HCT116 (cell line): ENCODE measurements around the gene ZNF579. TPM values are rescaled to one million over a fixed set of nuclear protein-coding genes. Genes with fewer than 3 reads are reported as not detected.

Experiments
- ATAC-seq: fragments of 200-7000 bp; cut with Tn5 transposase; 2 replicates; pipeline ENCODE4 v1.9.1; 2020; ENCODE audit warnings: mild to moderate bottlenecking, moderate library complexity
- BruUV-seq: library from RNA; stranded (reverse); fragments of 400-500 nt; replicated peaks from 2 replicates; lab custom pipeline; 2021; lab: Mats Ljungman, UMichigan
- CTCF ChIA-PET: fragments of 300-600 bp; sonication (Branson Sonifier 250); formaldehyde crosslinking; loops from one replicate; lab custom pipeline; 2021; ENCODE audit warnings: antibody characterized with exemption; lab: Charles Lee
- POLR2A ChIA-PET: fragments of 300-600, 350-600 bp; sonication (Branson Sonifier 250); formaldehyde crosslinking; loops from one replicate; lab custom pipeline; 2021; ENCODE audit warnings: antibody characterized with exemption; lab: Charles Lee
- RAD21 ChIA-PET, 2 experiments: fragments of 300-600 bp; sonication (Branson Sonifier 250); formaldehyde crosslinking; loops; one replicate each; lab custom pipeline; 2023; ENCODE audit warnings: low total read pairs in 2 of 2; ENCODE audit not compliant: uncharacterized antibody in 2 of 2, unreplicated experiment in 2 of 2, low non-redundant PET in 1 of 2; lab: Charles Lee
- DNase-seq: peaks from one replicate; pipeline ENCODE4 v3.0.0-alpha.2; 2010; ENCODE audit warnings: low read depth, low spot score
- H2AFZ ChIP-seq: fragments of 200-600 bp; shearing (Covaris generic), sonication (generic); 2 replicates; pipeline ENCODE4 v1.6.1; 2017; ENCODE audit warnings: low read depth, mixed run types, mixed read lengths, antibody characterized with exemption, low read length; ENCODE audit not compliant: poor library complexity, severe bottlenecking
- H3K27ac ChIP-seq: 2 replicates; pipeline ENCODE4 v1.5.1; 2012; ENCODE audit warnings: low read depth, low read length
- H3K27me3 ChIP-seq: fragments of 200-600 bp; sonication (generic); 2 replicates; pipeline ENCODE4 v1.6.1; 2016; ENCODE audit warnings: mixed run types, low read length, mixed read lengths; ENCODE audit not compliant: insufficient read depth
- H3K36me3 ChIP-seq, 2 experiments: fragments of 200-500 bp in 1 of 2; fragments of 200-600 bp in 1 of 2; sonication (Bioruptor generic) in 1 of 2; sonication (generic) in 1 of 2; 2 replicates each; pipeline versions ENCODE4 v1.5.1 to v1.6.1; 2014 to 2016; ENCODE audit warnings: low read length in 2 of 2, inconsistent platforms in 1 of 2, mixed read lengths in 1 of 2, mixed run types in 1 of 2; ENCODE audit not compliant: insufficient read depth in 2 of 2, control insufficient read depth in 1 of 2
- H3K4me1 ChIP-seq, 2 experiments: fragments of 200-600 bp in 1 of 2; sonication (generic) in 1 of 2; 2 replicates each; pipeline versions ENCODE4 v1.5.1 to v1.6.1; 2012 to 2017; ENCODE audit warnings: low read length in 2 of 2, inconsistent platforms in 1 of 2, mild to moderate bottlenecking in 1 of 2, mixed read lengths in 1 of 2, mixed run types in 1 of 2, moderate library complexity in 1 of 2; ENCODE audit not compliant: insufficient read depth in 2 of 2, control insufficient read depth in 1 of 2
- H3K4me2 ChIP-seq: fragments of 200-600 bp; sonication (generic); 2 replicates; pipeline ENCODE4 v1.6.1; 2017; ENCODE audit warnings: mixed run types, low read length, mixed read lengths
- H3K4me3 ChIP-seq, 2 experiments: fragments of 200-600 bp in 1 of 2; sonication (generic) in 1 of 2; replicated peaks in 1 of 2; 2 replicates each; pipeline ENCODE4 v1.5.1; 2011 to 2016; ENCODE audit warnings: low read length in 2 of 2, control low read depth in 1 of 2, low read depth in 1 of 2, mild to moderate bottlenecking in 1 of 2, mixed read lengths in 1 of 2, mixed run types in 1 of 2
- H3K79me2 ChIP-seq: fragments of 200-600 bp; sonication (generic); 2 replicates; pipeline ENCODE4 v1.6.1; 2017; ENCODE audit warnings: mild to moderate bottlenecking, mixed run types, low read length, moderate library complexity, mixed read lengths; ENCODE audit not compliant: insufficient read depth
- H3K9ac ChIP-seq: fragments of 200-600 bp; sonication (generic); 2 replicates; pipeline ENCODE4 v1.6.1; 2016; ENCODE audit warnings: low read length, mixed read lengths
- H3K9me2 ChIP-seq: fragments of 200-600 bp; sonication (generic), shearing (Covaris generic); 2 replicates; pipeline ENCODE4 v1.6.1; 2017; ENCODE audit warnings: mixed run types, mild to moderate bottlenecking, moderate library complexity; ENCODE audit not compliant: insufficient read depth
- H3K9me3 ChIP-seq, 2 experiments: fragments of 200-500 bp in 1 of 2; fragments of 200-600 bp in 1 of 2; sonication (Bioruptor generic) in 1 of 2; sonication (generic) in 1 of 2; 2 replicates each; pipeline ENCODE4 v1.6.1; 2014 to 2017; ENCODE audit warnings: low read length in 2 of 2, mixed read lengths in 2 of 2, inconsistent platforms in 1 of 2, low read depth in 1 of 2, mild to moderate bottlenecking in 1 of 2, mixed run types in 1 of 2, moderate library complexity in 1 of 2; ENCODE audit not compliant: control insufficient read depth in 1 of 2, insufficient read depth in 1 of 2
- H4K20me1 ChIP-seq: fragments of 200-600 bp; sonication (generic), shearing (Covaris generic); 2 replicates; pipeline ENCODE4 v1.6.1; 2017; ENCODE audit warnings: mixed run types, mild to moderate bottlenecking, moderate library complexity; ENCODE audit not compliant: insufficient read depth
- MAX ChIP-seq: IDR thresholded peaks from 2 replicates; pipeline ENCODE4 v1.6.1; 2012
- RAD21 ChIP-seq: IDR thresholded peaks from 2 replicates; pipeline ENCODE4 v1.6.1; 2012; ENCODE audit warnings: low read depth, mild to moderate bottlenecking
- YY1 ChIP-seq: IDR thresholded peaks from 2 replicates; pipeline ENCODE4 v1.6.1; 2011; ENCODE audit warnings: low read length, low read depth, moderate library complexity, mild to moderate bottlenecking; ENCODE audit not compliant: insufficient replicate concordance; ENCODE audit errors: extremely low read depth
- intact Hi-C: fragments of 100-400 bp; cut with micrococcal nuclease; formaldehyde crosslinking; loops from 2 replicates; pipeline ENCODE4 v1.10.0; 2022
- total RNA-seq: library from RNA; stranded (reverse); gene quantifications from one replicate; pipeline ENCODE4 v1.2.1, GENCODE V29; 2021; ENCODE audit not compliant: unreplicated experiment
- TF ChIP-seq, protein P1 (sequence below): IDR thresholded peaks from 2 replicates; pipeline ENCODE4 v1.6.1; 2012; ENCODE audit warnings: low read depth

The ZNF579 gene
- total RNA-seq, 1 experiment from 2014 or later = 24.1 TPM

- H3K4me3 ChIP-seq = peak overlapping the region; percentile 92 to 94
- H3K27ac ChIP-seq = peak overlapping the region; percentile 40
- no peaks in the 10 kb centered on the region; a peak in 2 of 4 replicates for H3K36me3 ChIP-seq
- TF ChIP-seq MAX (no peak), RAD21 (no peak), YY1 (no peak)
- TF ChIP-seq, protein P1, sequence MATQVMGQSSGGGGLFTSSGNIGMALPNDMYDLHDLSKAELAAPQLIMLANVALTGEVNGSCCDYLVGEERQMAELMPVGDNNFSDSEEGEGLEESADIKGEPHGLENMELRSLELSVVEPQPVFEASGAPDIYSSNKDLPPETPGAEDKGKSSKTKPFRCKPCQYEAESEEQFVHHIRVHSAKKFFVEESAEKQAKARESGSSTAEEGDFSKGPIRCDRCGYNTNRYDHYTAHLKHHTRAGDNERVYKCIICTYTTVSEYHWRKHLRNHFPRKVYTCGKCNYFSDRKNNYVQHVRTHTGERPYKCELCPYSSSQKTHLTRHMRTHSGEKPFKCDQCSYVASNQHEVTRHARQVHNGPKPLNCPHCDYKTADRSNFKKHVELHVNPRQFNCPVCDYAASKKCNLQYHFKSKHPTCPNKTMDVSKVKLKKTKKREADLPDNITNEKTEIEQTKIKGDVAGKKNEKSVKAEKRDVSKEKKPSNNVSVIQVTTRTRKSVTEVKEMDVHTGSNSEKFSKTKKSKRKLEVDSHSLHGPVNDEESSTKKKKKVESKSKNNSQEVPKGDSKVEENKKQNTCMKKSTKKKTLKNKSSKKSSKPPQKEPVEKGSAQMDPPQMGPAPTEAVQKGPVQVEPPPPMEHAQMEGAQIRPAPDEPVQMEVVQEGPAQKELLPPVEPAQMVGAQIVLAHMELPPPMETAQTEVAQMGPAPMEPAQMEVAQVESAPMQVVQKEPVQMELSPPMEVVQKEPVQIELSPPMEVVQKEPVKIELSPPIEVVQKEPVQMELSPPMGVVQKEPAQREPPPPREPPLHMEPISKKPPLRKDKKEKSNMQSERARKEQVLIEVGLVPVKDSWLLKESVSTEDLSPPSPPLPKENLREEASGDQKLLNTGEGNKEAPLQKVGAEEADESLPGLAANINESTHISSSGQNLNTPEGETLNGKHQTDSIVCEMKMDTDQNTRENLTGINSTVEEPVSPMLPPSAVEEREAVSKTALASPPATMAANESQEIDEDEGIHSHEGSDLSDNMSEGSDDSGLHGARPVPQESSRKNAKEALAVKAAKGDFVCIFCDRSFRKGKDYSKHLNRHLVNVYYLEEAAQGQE = peak; percentile 99
- peaks cover 7 to 14% of the 10 kb centered on the region in 2 experiments; a peak in 3 of 4 replicates for H3K4me1 ChIP-seq
- no peak overlapping the region for H2AFZ ChIP-seq
- H3K4me2 ChIP-seq = peak overlapping the region; percentile 84
- POLR2A ChIA-PET = interaction anchor here (1.1 to 1.2 kb wide), 2 partner anchors 23 to 73 kb away, joined by 4 read pairs; partner anchors contain the start of gene U2AF2
- H3K9me2 ChIP-seq = no peaks in the 10 kb centered on the region
- DNase-seq (no peak), ATAC-seq (peak; percentile 58)
- H3K9ac ChIP-seq = peak overlapping the region; percentile 86
- no peaks in the 10 kb centered on the region for H3K9me3 ChIP-seq
- H3K79me2 ChIP-seq = peaks cover 16% of the 10 kb centered on the region
- CTCF ChIA-PET = no interaction called here
- intact Hi-C loops = no loop called here
- RAD21 ChIA-PET = no interaction called here
- H3K27me3 ChIP-seq = no peaks in the 10 kb centered on the region
- no TSS peak for BruUV-seq
- H4K20me1 ChIP-seq = no peaks in the 10 kb centered on the region
Measured at GRCh38 chr19:55581145-55581822, 636 bp upstream of the ZNF579 start.
